PFSK-1 (cell line): ENCODE results near the gene KCNH6.

ENCODE experiments used
- FOXP2 ChIP-seq: optimal IDR thresholded peaks from 2 replicates; pipeline ENCODE3; 2011; ENCODE audit warnings: borderline replicate concordance, control low read depth, inconsistent platforms; ENCODE audit not compliant: insufficient read depth; ENCODE audit errors: extremely low read length, extremely low read depth
- POLR2AphosphoS5 ChIP-seq: IDR thresholded peaks from 2 replicates; pipeline ENCODE4 v1.6.1; 2012; ENCODE audit warnings: low read depth, mild to moderate bottlenecking, control low read depth, low read length, moderate library complexity
- REST ChIP-seq, 2 experiments: IDR thresholded peaks; 2 replicates each; pipeline versions ENCODE4 v1.6.1 to v1.8.0; 2011 to 2012; ENCODE audit warnings: low read depth in 2 of 2, low read length in 2 of 2, control low read depth in 1 of 2, inconsistent platforms in 1 of 2, mild to moderate bottlenecking in 1 of 2, moderate library complexity in 1 of 2; ENCODE audit not compliant: insufficient read depth in 1 of 2
- SIN3A ChIP-seq: IDR thresholded peaks from 2 replicates; pipeline ENCODE4 v1.6.1; 2012; ENCODE audit warnings: mild to moderate bottlenecking, low read length, moderate library complexity, borderline replicate concordance; ENCODE audit not compliant: insufficient read depth
- TAF1 ChIP-seq: IDR thresholded peaks from 2 replicates; pipeline ENCODE4 v1.6.1; 2012; ENCODE audit warnings: low read length, control low read depth, borderline replicate concordance; ENCODE audit not compliant: insufficient read depth

KCNH6 gene

GRCh38 chr17:63564562-63564961, 41.4 kb downstream of the KCNH6 start:
- TF ChIP-seq SIN3A (no peak), REST (IDR thresholded peaks at IDR 0.05; ENCODE audit: insufficient read depth in 1 of 2, low read depth in 2 of 2, low read length in 2 of 2) (no peak), POLR2AphosphoS5 (no peak), FOXP2 (no peak), TAF1 (no peak)

GRCh38 chr17:63567229-63567628, 44.1 kb downstream of the KCNH6 start:
- TF ChIP-seq REST (IDR thresholded peaks at IDR 0.05; ENCODE audit: insufficient read depth in 1 of 2, low read depth in 2 of 2, low read length in 2 of 2) (no peak), FOXP2 (no peak), POLR2AphosphoS5 (no peak), TAF1 (no peak), SIN3A (no peak)

- TF ChIP-seq FOXP2 (no peak), REST (IDR thresholded peaks at IDR 0.05; ENCODE audit: insufficient read depth in 1 of 2, low read depth in 2 of 2, low read length in 2 of 2) (no peak), TAF1 (no peak), SIN3A (no peak), POLR2AphosphoS5 (no peak)
Measured at GRCh38 chr17:63568563-63568962, 45.4 kb downstream of the KCNH6 start.

GRCh38 chr17:63571632-63572310, 48.6 kb downstream of the KCNH6 start:
- TF ChIP-seq FOXP2 = no peak
- no peak for TF ChIP-seq SIN3A
- no peak for TF ChIP-seq TAF1
- no peak for TF ChIP-seq POLR2AphosphoS5
- no peak for TF ChIP-seq REST (IDR thresholded peaks at IDR 0.05; ENCODE audit: insufficient read depth in 1 of 2, low read depth in 2 of 2, low read length in 2 of 2)

GRCh38 chr17:63573634-63574033, 50.5 kb downstream of the KCNH6 start:
- TF ChIP-seq REST (IDR thresholded peaks at IDR 0.05; ENCODE audit: insufficient read depth in 1 of 2, low read depth in 2 of 2, low read length in 2 of 2) (no peak), TAF1 (no peak), FOXP2 (no peak), POLR2AphosphoS5 (no peak), SIN3A (no peak)
